Measurements from ENCODE around the gene C7orf33.

Gene C7orf33

GRCh38 chr7:148626828-148627227, 36.3 kb downstream of the C7orf33 start:
- DNase-seq (ENCODE audit: low read depth) = no peak

- no peak for DNase-seq (ENCODE audit: low read depth)
Measured at GRCh38 chr7:148628011-148628410, 37.4 kb downstream of the C7orf33 start.

GRCh38 chr7:148630078-148630477, 39.5 kb downstream of the C7orf33 start:
- DNase-seq (ENCODE audit: low read depth) = no peak

GRCh38 chr7:148633761-148634160, 43.2 kb downstream of the C7orf33 start:
- DNase-seq (ENCODE audit: low read depth) = no peak

- DNase-seq (ENCODE audit: low read depth) = no peak
Measured at GRCh38 chr7:148637094-148637493, 46.5 kb downstream of the C7orf33 start.

- no peak for DNase-seq (ENCODE audit: low read depth)
Measured at GRCh38 chr7:148645898-148646297, 55.3 kb downstream of the C7orf33 start.

- no peak for DNase-seq (ENCODE audit: low read depth)
Measured at GRCh38 chr7:148650232-148650858, 59.8 kb downstream of the C7orf33 start.

GRCh38 chr7:148652773-148653172, 62.2 kb downstream of the C7orf33 start:
- no peak for DNase-seq (ENCODE audit: low read depth)

GRCh38 chr7:148657929-148658328, 67.4 kb downstream of the C7orf33 start:
- DNase-seq (ENCODE audit: low read depth) = no peak

- DNase-seq (ENCODE audit: low read depth) = no peak
Measured at GRCh38 chr7:148661471-148661870, 70.9 kb downstream of the C7orf33 start.

GRCh38 chr7:148662646-148663045, 72.1 kb downstream of the C7orf33 start:
- no peak for DNase-seq (ENCODE audit: low read depth)

- no peak for DNase-seq (ENCODE audit: low read depth)
Measured at GRCh38 chr7:148664324-148664723, 73.8 kb downstream of the C7orf33 start.

- no peak for DNase-seq (ENCODE audit: low read depth)
Measured at GRCh38 chr7:148665221-148665620, 74.7 kb downstream of the C7orf33 start.

Data from activated T-cell treated with anti-CD3 and anti-CD28 coated beads for 24 hours (primary cell).